Vagina (tissue), 2 donors: ENCODE data around the gene BUD31.

Experiments used
- CTCF ChIP-seq, 3 experiments: fragments of 450-650 bp in 2 of 3; fragments of 200-600 bp in 1 of 3; sonication (generic) in 1 of 3; IDR thresholded peaks; one replicate each; pipeline ENCODE4 v1.5.1; 2017 to 2019; ENCODE audit warnings: antibody characterized with exemption in 3 of 3, mild to moderate bottlenecking in 2 of 3, moderate library complexity in 2 of 3
- POLR2A ChIP-seq, 2 donors: fragments of 450-650 bp; IDR thresholded peaks; one replicate each; pipeline ENCODE4 v1.6.1; 2017; ENCODE audit warnings: antibody characterized with exemption in 2 of 2, mild to moderate bottlenecking in 2 of 2, moderate library complexity in 2 of 2
- POLR2AphosphoS5 ChIP-seq, 2 donors: sonication (generic); formaldehyde crosslinking; IDR thresholded peaks; one replicate each; pipeline ENCODE4 v1.9.0; 2017; ENCODE audit warnings: antibody characterized with exemption in 2 of 2, mild to moderate bottlenecking in 2 of 2, low read depth in 1 of 2; ENCODE audit not compliant: insufficient read depth in 1 of 2

GRCh38 chr7:99465421-99465768 lies 56.6 kb downstream of the BUD31 start:
- no peak for TF ChIP-seq POLR2AphosphoS5 (IDR thresholded peaks at IDR 0.05; ENCODE audit: insufficient read depth in 1 of 2, low read depth in 1 of 2)
- no peak for TF ChIP-seq CTCF (IDR thresholded peaks at IDR 0.05)
- no peak for TF ChIP-seq POLR2A (IDR thresholded peaks at IDR 0.05)
